ENCODE data around the gene HES6. TPM values are rescaled to one million over a fixed set of nuclear protein-coding genes. Genes with fewer than 3 reads are reported as not detected.

The HES6 gene
- total and polyA plus RNA-seq, 2 experiments from 2014 or later, result 17.8 to 23.0 TPM

DNA sequence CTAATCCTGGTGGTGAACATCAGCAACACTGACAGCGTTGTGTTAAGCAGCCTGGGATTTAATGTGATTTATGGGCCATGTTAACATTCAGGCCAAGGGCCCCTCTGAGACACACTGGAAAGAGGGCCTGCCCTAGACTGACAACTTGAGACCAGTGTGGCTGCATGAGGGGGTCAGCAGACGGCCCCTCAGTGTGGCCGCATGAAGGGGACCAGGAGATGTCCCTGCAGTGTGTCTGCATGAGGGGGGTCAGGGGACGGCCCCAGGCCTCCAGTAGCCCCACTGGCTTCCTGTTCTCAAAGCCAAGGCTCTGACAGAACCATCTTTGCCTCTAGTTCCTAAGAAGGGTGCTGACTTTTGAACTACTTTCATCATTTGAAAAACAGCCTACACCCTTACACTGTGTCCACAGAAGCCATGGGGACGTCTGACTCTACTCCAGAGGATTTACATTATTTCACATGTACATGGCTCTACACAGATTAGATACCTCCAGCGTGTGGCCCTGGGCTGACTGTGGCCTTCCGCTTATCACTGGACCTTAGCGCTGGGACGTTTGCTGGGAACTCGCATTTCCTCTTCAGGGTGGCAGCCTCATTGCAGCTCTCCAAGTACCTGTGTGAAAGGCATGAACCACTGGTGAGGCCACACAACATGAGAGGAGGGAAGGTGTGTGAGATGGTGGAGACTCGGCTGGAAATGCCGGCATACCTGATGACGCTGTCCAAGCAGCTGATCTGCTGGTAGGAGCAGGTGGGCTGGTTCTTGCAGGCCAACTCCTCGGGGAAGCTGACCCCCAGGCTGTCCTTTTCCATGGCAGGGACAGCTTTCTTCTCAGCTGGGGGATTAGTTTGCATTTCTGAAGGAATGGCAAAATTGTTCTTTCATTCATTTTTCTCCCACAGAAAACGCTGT is 18.2 kb upstream of the HES6 start:
- no peak for DNase-seq (ENCODE audit: low spot score)
- 88% methylated on average over 15 of the region's 15 CpGs for WGBS (ENCODE audit: low lambda C conversion rate, missing lambda C conversion rate)
- Histone ChIP-seq H4K20me1 (ENCODE audit: insufficient read depth, poor library complexity, severe bottlenecking) (no peaks in the 10 kb centered on the region), H3K79me2 (no peaks in the 10 kb centered on the region), H3K9me2 (replicated peaks; ENCODE audit: insufficient read depth) (no peaks in the 10 kb centered on the region), H3K27me3 (no peaks in the 10 kb centered on the region), H3K36me3 (replicated peaks; ENCODE audit: insufficient read depth, low read depth) (no peaks in the 10 kb centered on the region), H3K4me2 (no peak overlapping the region), H3K4me1 (ENCODE audit: insufficient read depth) (peaks cover 9% of the 10 kb centered on the region), H3K4me3 (no peak overlapping the region), H2AFZ (no peak overlapping the region), H3K27ac (no peak overlapping the region), H3K9me3 (ENCODE audit: low read depth) (no peaks in the 10 kb centered on the region)
- TF ChIP-seq EZH2 (IDR thresholded peaks at IDR 0.05; ENCODE audit: borderline replicate concordance) (no peak), EZH2phosphoT487 (IDR thresholded peaks at IDR 0.05; ENCODE audit: low read depth, severe bottlenecking, unreplicated experiment) (no peak)
- TF ChIP-seq, protein P1, sequence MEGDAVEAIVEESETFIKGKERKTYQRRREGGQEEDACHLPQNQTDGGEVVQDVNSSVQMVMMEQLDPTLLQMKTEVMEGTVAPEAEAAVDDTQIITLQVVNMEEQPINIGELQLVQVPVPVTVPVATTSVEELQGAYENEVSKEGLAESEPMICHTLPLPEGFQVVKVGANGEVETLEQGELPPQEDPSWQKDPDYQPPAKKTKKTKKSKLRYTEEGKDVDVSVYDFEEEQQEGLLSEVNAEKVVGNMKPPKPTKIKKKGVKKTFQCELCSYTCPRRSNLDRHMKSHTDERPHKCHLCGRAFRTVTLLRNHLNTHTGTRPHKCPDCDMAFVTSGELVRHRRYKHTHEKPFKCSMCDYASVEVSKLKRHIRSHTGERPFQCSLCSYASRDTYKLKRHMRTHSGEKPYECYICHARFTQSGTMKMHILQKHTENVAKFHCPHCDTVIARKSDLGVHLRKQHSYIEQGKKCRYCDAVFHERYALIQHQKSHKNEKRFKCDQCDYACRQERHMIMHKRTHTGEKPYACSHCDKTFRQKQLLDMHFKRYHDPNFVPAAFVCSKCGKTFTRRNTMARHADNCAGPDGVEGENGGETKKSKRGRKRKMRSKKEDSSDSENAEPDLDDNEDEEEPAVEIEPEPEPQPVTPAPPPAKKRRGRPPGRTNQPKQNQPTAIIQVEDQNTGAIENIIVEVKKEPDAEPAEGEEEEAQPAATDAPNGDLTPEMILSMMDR (IDR thresholded peaks at IDR 0.05; ENCODE audit: poor library complexity), result no peak

DNA sequence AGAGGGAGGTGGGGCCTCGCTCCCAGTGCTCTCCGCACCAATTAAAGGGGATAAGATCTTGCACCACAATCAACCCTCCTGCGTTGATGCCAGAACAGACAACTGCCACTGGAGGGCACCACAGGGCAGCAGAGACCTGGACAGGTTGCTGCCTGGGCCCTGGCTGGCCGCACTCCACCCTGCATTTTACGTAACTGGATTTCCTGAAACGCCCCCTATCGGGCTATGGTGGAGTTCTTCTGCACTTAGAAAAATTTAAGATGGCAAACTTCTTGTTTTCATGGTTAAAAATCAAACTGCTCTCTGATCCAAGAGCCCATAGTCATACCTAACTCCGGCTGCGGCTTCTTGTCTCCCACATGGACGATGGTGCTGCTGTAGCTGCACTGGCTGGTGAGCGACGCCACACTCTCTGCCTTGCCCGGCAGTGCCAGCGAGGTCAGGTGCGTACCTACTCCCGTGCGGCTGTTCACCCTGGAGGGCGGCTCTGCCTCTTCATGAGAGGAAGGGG is 16.8 kb upstream of the HES6 start:
- Histone ChIP-seq H3K36me3 (replicated peaks; ENCODE audit: insufficient read depth, low read depth) (no peaks in the 10 kb centered on the region), H3K9me3 (ENCODE audit: low read depth) (no peaks in the 10 kb centered on the region), H3K4me3 (no peak overlapping the region), H3K4me1 (ENCODE audit: insufficient read depth) (no peaks in the 10 kb centered on the region), H3K27me3 (no peaks in the 10 kb centered on the region), H3K79me2 (no peaks in the 10 kb centered on the region), H3K9me2 (replicated peaks; ENCODE audit: insufficient read depth) (no peaks in the 10 kb centered on the region), H3K27ac (no peak overlapping the region), H4K20me1 (ENCODE audit: insufficient read depth, poor library complexity, severe bottlenecking) (no peaks in the 10 kb centered on the region), H3K4me2 (no peak overlapping the region), H2AFZ (no peak overlapping the region)
- peak; percentile 93 for DNase-seq (ENCODE audit: low spot score)
- 64% methylated on average over 18 of the region's 18 CpGs for WGBS (ENCODE audit: low lambda C conversion rate, missing lambda C conversion rate)
- TF ChIP-seq EZH2phosphoT487 (IDR thresholded peaks at IDR 0.05; ENCODE audit: low read depth, severe bottlenecking, unreplicated experiment) (no peak), EZH2 (IDR thresholded peaks at IDR 0.05; ENCODE audit: borderline replicate concordance) (no peak)
- TF ChIP-seq, protein P1 (IDR thresholded peaks at IDR 0.05; ENCODE audit: poor library complexity), result peak; percentile 86

DNA sequence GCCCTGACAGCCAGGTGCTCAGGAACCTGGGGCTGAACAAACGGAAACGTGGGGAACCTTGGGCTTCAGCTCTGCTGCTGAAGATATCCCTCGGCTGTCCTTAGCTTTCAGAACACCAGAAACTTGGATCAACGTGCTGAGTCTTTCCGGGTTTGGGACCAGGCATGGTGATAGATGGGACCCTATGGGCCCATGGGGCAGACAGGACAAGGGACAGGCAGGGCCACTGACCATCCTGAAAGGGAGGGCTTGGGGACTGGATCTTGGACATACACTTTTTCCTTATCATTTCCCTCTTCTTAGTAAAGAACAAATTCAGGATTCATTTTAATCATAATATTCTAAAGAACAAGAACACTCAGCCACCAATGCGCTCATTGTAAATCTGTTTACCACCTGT is 16.3 kb upstream of the HES6 start:
- 92% methylated on average over 6 of the region's 6 CpGs for WGBS (ENCODE audit: low lambda C conversion rate, missing lambda C conversion rate)
- no peak overlapping the region for H3K4me3 ChIP-seq
- no peaks in the 10 kb centered on the region for H3K27me3 ChIP-seq
- H3K79me2 ChIP-seq, result no peaks in the 10 kb centered on the region
- H2AFZ ChIP-seq, result no peak overlapping the region
- H3K36me3 ChIP-seq (replicated peaks; ENCODE audit: insufficient read depth, low read depth), result no peaks in the 10 kb centered on the region
- H3K27ac ChIP-seq, result no peak overlapping the region
- H4K20me1 ChIP-seq (ENCODE audit: insufficient read depth, poor library complexity, severe bottlenecking), result no peaks in the 10 kb centered on the region
- DNase-seq (ENCODE audit: low spot score), result no peak
- TF ChIP-seq, protein P1 (IDR thresholded peaks at IDR 0.05; ENCODE audit: poor library complexity), result no peak
- TF ChIP-seq EZH2 (IDR thresholded peaks at IDR 0.05; ENCODE audit: borderline replicate concordance), result no peak
- TF ChIP-seq EZH2phosphoT487 (IDR thresholded peaks at IDR 0.05; ENCODE audit: low read depth, severe bottlenecking, unreplicated experiment), result no peak
- H3K9me2 ChIP-seq (replicated peaks; ENCODE audit: insufficient read depth), result no peaks in the 10 kb centered on the region
- H3K4me2 ChIP-seq, result no peak overlapping the region
- H3K4me1 ChIP-seq (ENCODE audit: insufficient read depth), result no peaks in the 10 kb centered on the region
- no peaks in the 10 kb centered on the region for H3K9me3 ChIP-seq (ENCODE audit: low read depth)

Measured in hepatocyte (in vitro differentiated cells).